ENCODE results near the gene CIP2A. TPM values are rescaled to one million over a fixed set of nuclear protein-coding genes. Genes with fewer than 3 reads are reported as not detected.

CIP2A gene
- total RNA-seq, 4 donors from 2014 or later, result 2.0 to 6.2 (median 2.1) TPM

DNA sequence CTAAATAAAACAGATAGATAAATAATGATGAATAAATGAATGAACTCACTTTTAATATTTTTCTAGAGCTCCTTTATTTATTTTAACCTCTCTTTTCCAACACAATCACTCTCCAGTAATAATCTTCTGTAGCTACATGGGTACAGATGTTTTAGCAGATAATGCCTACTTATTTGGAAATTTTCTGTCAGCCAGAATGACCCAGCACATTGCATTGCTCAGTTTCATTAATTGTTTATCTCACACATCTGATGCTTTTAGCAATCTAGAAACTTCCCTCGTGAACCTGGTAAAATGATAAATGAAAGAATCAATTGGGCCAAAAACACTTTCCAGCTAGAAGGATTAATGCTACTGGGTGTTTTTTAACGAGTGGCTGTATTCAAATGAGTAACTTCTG, 64.0 kb downstream of the CIP2A start:
- Histone ChIP-seq H3K4me3 (no peak overlapping the region), H3K9me3 (no peaks in the 10 kb centered on the region), H3K27ac (replicated peaks in 1 of 4) (peak overlapping the region; percentile 23 to 58 (median 39)), H3K36me3 (no peaks in the 10 kb centered on the region), H3K27me3 (no peaks in the 10 kb centered on the region), H3K4me1 (peaks cover 16 to 50% (median 28%) of the 10 kb centered on the region in 4 donors)
- TF ChIP-seq, protein P1, sequence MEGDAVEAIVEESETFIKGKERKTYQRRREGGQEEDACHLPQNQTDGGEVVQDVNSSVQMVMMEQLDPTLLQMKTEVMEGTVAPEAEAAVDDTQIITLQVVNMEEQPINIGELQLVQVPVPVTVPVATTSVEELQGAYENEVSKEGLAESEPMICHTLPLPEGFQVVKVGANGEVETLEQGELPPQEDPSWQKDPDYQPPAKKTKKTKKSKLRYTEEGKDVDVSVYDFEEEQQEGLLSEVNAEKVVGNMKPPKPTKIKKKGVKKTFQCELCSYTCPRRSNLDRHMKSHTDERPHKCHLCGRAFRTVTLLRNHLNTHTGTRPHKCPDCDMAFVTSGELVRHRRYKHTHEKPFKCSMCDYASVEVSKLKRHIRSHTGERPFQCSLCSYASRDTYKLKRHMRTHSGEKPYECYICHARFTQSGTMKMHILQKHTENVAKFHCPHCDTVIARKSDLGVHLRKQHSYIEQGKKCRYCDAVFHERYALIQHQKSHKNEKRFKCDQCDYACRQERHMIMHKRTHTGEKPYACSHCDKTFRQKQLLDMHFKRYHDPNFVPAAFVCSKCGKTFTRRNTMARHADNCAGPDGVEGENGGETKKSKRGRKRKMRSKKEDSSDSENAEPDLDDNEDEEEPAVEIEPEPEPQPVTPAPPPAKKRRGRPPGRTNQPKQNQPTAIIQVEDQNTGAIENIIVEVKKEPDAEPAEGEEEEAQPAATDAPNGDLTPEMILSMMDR (IDR thresholded peaks at IDR 0.05), result no peak
- no peak for TF ChIP-seq POLR2A (IDR thresholded peaks at IDR 0.05; ENCODE audit: low read depth)
- TF ChIP-seq POLR2AphosphoS5 (IDR thresholded peaks at IDR 0.05), result no peak
- no peak for TF ChIP-seq EP300 (IDR thresholded peaks at IDR 0.05)
- DNase-seq (ENCODE audit: extremely low spot score), result no peak
- intact Hi-C loops (cut with DNase I), result no loop called here
- 32% methylated on average over 2 of the region's 2 CpGs for WGBS

DNA sequence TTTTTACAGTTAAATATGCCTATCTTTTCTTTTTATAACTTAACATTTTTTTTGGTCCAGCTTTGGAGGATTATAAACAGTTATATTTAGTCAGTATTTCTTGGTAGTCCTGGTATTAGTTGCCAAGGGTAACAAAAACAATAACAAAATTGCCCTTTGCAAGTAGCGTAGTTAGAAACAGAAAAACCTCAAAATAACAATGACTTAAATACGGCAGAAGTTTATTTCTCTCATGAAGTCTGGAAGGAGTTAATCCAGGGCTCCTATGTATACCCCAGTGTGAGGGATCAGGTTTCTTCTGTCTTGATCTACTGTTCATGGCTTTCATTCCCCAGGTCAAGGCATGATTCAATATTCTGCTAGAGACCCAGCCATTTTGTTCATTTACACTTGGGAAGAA, 64.7 kb downstream of the CIP2A start:
- DNase-seq (ENCODE audit: extremely low spot score), result no peak
- H3K9me3 ChIP-seq, result no peaks in the 10 kb centered on the region
- H3K27ac ChIP-seq (replicated peaks in 1 of 4), result peak overlapping the region; percentile 23 to 58 (median 39)
- no peak overlapping the region for H3K4me3 ChIP-seq
- H3K36me3 ChIP-seq, result no peaks in the 10 kb centered on the region
- intact Hi-C loops (cut with DNase I), result no loop called here
- 5% methylated on average over 2 of the region's 2 CpGs for WGBS
- H3K4me1 ChIP-seq, result peaks cover 16 to 50% (median 26%) of the 10 kb centered on the region in 4 donors
- H3K27me3 ChIP-seq, result no peaks in the 10 kb centered on the region
- TF ChIP-seq POLR2AphosphoS5 (IDR thresholded peaks at IDR 0.05) (no peak), POLR2A (IDR thresholded peaks at IDR 0.05; ENCODE audit: low read depth) (no peak), EP300 (IDR thresholded peaks at IDR 0.05) (no peak)
- TF ChIP-seq, protein P1 (IDR thresholded peaks at IDR 0.05), result no peak

- no peak overlapping the region for H3K27ac ChIP-seq (replicated peaks in 1 of 4)
- no peaks in the 10 kb centered on the region for H3K27me3 ChIP-seq
- intact Hi-C loops (cut with DNase I), result no loop called here
- peaks cover 0 to 7% (median 3%) of the 10 kb centered on the region in 4 donors for H3K4me1 ChIP-seq
- no peak for DNase-seq (ENCODE audit: extremely low spot score)
- H3K4me3 ChIP-seq, result no peak overlapping the region
- H3K36me3 ChIP-seq, result no peaks in the 10 kb centered on the region
- no peaks in the 10 kb centered on the region for H3K9me3 ChIP-seq
- WGBS, result 70% methylated on average over 1 of the region's 1 CpG
- no peak for TF ChIP-seq POLR2AphosphoS5 (IDR thresholded peaks at IDR 0.05)
- TF ChIP-seq EP300 (IDR thresholded peaks at IDR 0.05), result no peak
- TF ChIP-seq POLR2A (IDR thresholded peaks at IDR 0.05; ENCODE audit: low read depth), result no peak
These were observed 70.3 kb downstream of the CIP2A start for GRCh38 chr3:108518895-108519294.

DNA sequence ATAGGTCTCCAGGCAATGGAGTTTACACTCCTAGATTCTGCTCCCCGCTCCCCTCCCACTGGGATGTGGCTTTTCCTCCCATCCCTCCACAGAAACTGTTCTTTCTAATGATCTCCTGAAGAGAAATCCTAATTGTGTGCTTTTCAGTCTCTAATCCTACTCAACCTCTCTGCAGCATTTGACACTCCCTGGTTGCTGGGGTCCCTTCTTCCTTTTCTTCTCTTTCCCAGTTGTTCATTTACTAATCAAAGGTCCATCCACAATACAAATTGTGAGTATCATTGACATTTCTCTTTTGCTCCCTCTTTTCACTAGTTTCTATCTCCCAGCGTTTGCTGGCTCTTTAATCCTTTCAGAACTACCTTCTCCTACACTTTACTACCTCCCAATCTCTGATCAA, 72.4 kb downstream of the CIP2A start:
- WGBS, result 99% methylated on average over 2 of the region's 2 CpGs
- no peaks in the 10 kb centered on the region for H3K9me3 ChIP-seq
- no peak for DNase-seq (ENCODE audit: extremely low spot score)
- H3K4me3 ChIP-seq, result no peak overlapping the region
- no peaks in the 10 kb centered on the region for H3K36me3 ChIP-seq
- peaks cover 0 to 7% (median 7%) of the 10 kb centered on the region in 4 donors for H3K4me1 ChIP-seq
- intact Hi-C loops (cut with DNase I), result no loop called here
- no peaks in the 10 kb centered on the region for H3K27me3 ChIP-seq
- TF ChIP-seq POLR2A (IDR thresholded peaks at IDR 0.05; ENCODE audit: low read depth) (no peak), POLR2AphosphoS5 (IDR thresholded peaks at IDR 0.05) (no peak), EP300 (IDR thresholded peaks at IDR 0.05) (no peak)
- TF ChIP-seq, protein P1 (IDR thresholded peaks at IDR 0.05), result no peak
- H3K27ac ChIP-seq (replicated peaks in 1 of 4), result no peak overlapping the region

GRCh38 chr3:108513961-108514360, 75.3 kb downstream of the CIP2A start:
- Histone ChIP-seq H3K4me3 (no peak overlapping the region), H3K27me3 (no peaks in the 10 kb centered on the region), H3K27ac (replicated peaks in 1 of 4) (no peak overlapping the region), H3K9me3 (no peaks in the 10 kb centered on the region), H3K4me1 (peaks cover 5 to 13% (median 7%) of the 10 kb centered on the region in 4 donors), H3K36me3 (no peaks in the 10 kb centered on the region)
- intact Hi-C loops (cut with DNase I), result no loop called here
- WGBS, result 49% methylated on average over 3 of the region's 3 CpGs
- no peak for DNase-seq (ENCODE audit: extremely low spot score)
- TF ChIP-seq POLR2A (IDR thresholded peaks at IDR 0.05; ENCODE audit: low read depth), result no peak
- TF ChIP-seq, protein P1 (IDR thresholded peaks at IDR 0.05), result no peak
- no peak for TF ChIP-seq POLR2AphosphoS5 (IDR thresholded peaks at IDR 0.05)
- TF ChIP-seq EP300 (IDR thresholded peaks at IDR 0.05), result no peak
